Neutrophil (primary cell): Measurements from ENCODE around the gene DAD1.

Source experiments
- H3K27ac ChIP-seq: fragments of 200-600 bp; sonication (generic); 2 replicates; pipeline ENCODE4 v1.5.1; 2016; ENCODE audit warnings: mild to moderate bottlenecking, moderate library complexity
- H3K27me3 ChIP-seq: fragments of 200-600 bp; sonication (generic); 2 replicates; pipeline ENCODE4 v1.6.0; 2016; ENCODE audit warnings: mild to moderate bottlenecking
- H3K36me3 ChIP-seq: fragments of 200-600 bp; sonication (generic); 2 replicates; pipeline ENCODE4 v1.5.1; 2017
- H3K4me1 ChIP-seq, 2 experiments: fragments of 200-600 bp in 1 of 2; sonication (generic) in 1 of 2; 1 replicate in 1 of 2; 2 replicates in 1 of 2; pipeline versions ENCODE4 v1.5.1 to v1.6.1; 2013 to 2016; ENCODE audit warnings: low read depth in 1 of 2, low read length in 1 of 2, mild to moderate bottlenecking in 1 of 2, moderate library complexity in 1 of 2; ENCODE audit not compliant: control insufficient read depth in 1 of 2, insufficient read depth in 1 of 2
- H3K4me3 ChIP-seq, 2 experiments: fragments of 200-600 bp in 1 of 2; sonication (generic) in 1 of 2; 1 replicate in 1 of 2; 2 replicates in 1 of 2; pipeline ENCODE4 v1.5.1; 2013 to 2016; ENCODE audit warnings: low read depth in 1 of 2, low read length in 1 of 2, mild to moderate bottlenecking in 1 of 2, moderate library complexity in 1 of 2
- H3K9me3 ChIP-seq: fragments of 200-600 bp; sonication (generic); 2 replicates; pipeline ENCODE4 v1.5.1; 2016
- CTCF ChIP-seq: fragments of 200-600 bp; sonication (generic); IDR thresholded peaks from 2 replicates; pipeline ENCODE4 v1.5.1; 2016; ENCODE audit warnings: antibody characterized with exemption

Gene DAD1

GRCh38 chr14:22540293-22540692 lies 48.7 kb downstream of the DAD1 start:
- no peaks in the 10 kb centered on the region for H3K36me3 ChIP-seq
- peaks cover 9% of the 10 kb centered on the region in 2 experiments for H3K4me1 ChIP-seq
- no peak overlapping the region for H3K27ac ChIP-seq
- H3K27me3 ChIP-seq, result no peaks in the 10 kb centered on the region
- H3K9me3 ChIP-seq, result no peaks in the 10 kb centered on the region
- no peak overlapping the region for H3K4me3 ChIP-seq
- no peak for TF ChIP-seq CTCF

- H3K4me3 ChIP-seq, result no peak overlapping the region
These were observed 49.2 kb downstream of the DAD1 start for GRCh38 chr14:22539831-22540230.

GRCh38 chr14:22538671-22539228 lies 50.3 kb downstream of the DAD1 start:
- no peak for TF ChIP-seq CTCF
- Histone ChIP-seq H3K27ac (no peak overlapping the region), H3K27me3 (no peaks in the 10 kb centered on the region), H3K4me1 (peaks cover 9% of the 10 kb centered on the region in 2 experiments), H3K9me3 (no peaks in the 10 kb centered on the region), H3K36me3 (no peaks in the 10 kb centered on the region), H3K4me3 (no peak overlapping the region)

More at GRCh38 chr14:22539831-22540230, 49.2 kb downstream of the DAD1 start:
- no peak for TF ChIP-seq CTCF
- Histone ChIP-seq H3K27me3 (no peaks in the 10 kb centered on the region), H3K4me1 (peaks cover 9% of the 10 kb centered on the region in 2 experiments), H3K36me3 (no peaks in the 10 kb centered on the region), H3K9me3 (no peaks in the 10 kb centered on the region), H3K27ac (no peak overlapping the region)

- Histone ChIP-seq H3K9me3 (no peaks in the 10 kb centered on the region), H3K4me1 (peaks cover 9% of the 10 kb centered on the region in 2 experiments), H3K27me3 (no peaks in the 10 kb centered on the region), H3K4me3 (no peak overlapping the region), H3K27ac (no peak overlapping the region), H3K36me3 (no peaks in the 10 kb centered on the region)
- TF ChIP-seq CTCF, result no peak
These were observed 51.4 kb downstream of the DAD1 start for GRCh38 chr14:22537436-22538310.

- Histone ChIP-seq H3K4me3 (no peak overlapping the region), H3K4me1 (peaks cover 9% of the 10 kb centered on the region in 2 experiments), H3K27ac (no peak overlapping the region), H3K36me3 (no peaks in the 10 kb centered on the region), H3K9me3 (no peaks in the 10 kb centered on the region), H3K27me3 (no peaks in the 10 kb centered on the region)
- no peak for TF ChIP-seq CTCF
These were observed 52.1 kb downstream of the DAD1 start for GRCh38 chr14:22536853-22537338.
